OCI-LY7 (cell line): ENCODE results near the gene PIK3AP1. TPM values are rescaled to one million over a fixed set of nuclear protein-coding genes. Genes with fewer than 3 reads are reported as not detected.
A peak's percentile ranks its signal among the peaks of the same experiment; 100 is the strongest.

Experiments used
- BruUV-seq: library from RNA; stranded (reverse); fragments of 400-500 nt; replicated peaks from 2 replicates; lab custom pipeline; 2021; lab: Mats Ljungman, UMichigan
- CTCF ChIA-PET: fragments of 300-600 bp; sonication (Branson Sonifier 250); formaldehyde crosslinking; loops from one replicate; lab custom pipeline; 2022; ENCODE audit warnings: antibody characterized with exemption; ENCODE audit not compliant: unreplicated experiment; lab: Charles Lee
- POLR2A ChIA-PET: fragments of 300-600 bp; sonication (Branson Sonifier 250); formaldehyde crosslinking; loops from one replicate; lab custom pipeline; 2022; ENCODE audit warnings: antibody characterized with exemption; lab: Charles Lee
- DNase-seq: peaks from one replicate; pipeline ENCODE4 v3.0.0-alpha.2; 2015; ENCODE audit warnings: low spot score
- H2AFZ ChIP-seq: fragments of 200-600 bp; sonication (generic), shearing (Covaris generic); 2 replicates; pipeline ENCODE4 v1.6.1; 2014; ENCODE audit warnings: mild to moderate bottlenecking, antibody characterized with exemption, low read length, moderate library complexity
- H3K27ac ChIP-seq: fragments of 200-600 bp; sonication (generic); 2 replicates; pipeline ENCODE4 v1.5.1; 2014; ENCODE audit warnings: mixed run types, low read depth, mild to moderate bottlenecking, moderate library complexity, low read length, inconsistent platforms; ENCODE audit not compliant: poor library complexity, severe bottlenecking
- H3K36me3 ChIP-seq: fragments of 200-600 bp; sonication (generic); 2 replicates; pipeline ENCODE4 v1.6.1; 2014; ENCODE audit warnings: mild to moderate bottlenecking, antibody characterized with exemption, low read length, moderate library complexity, mixed read lengths; ENCODE audit not compliant: insufficient read depth
- H3K4me1 ChIP-seq: fragments of 200-600 bp; sonication (generic); 2 replicates; pipeline ENCODE4 v1.5.1; 2014; ENCODE audit warnings: mild to moderate bottlenecking, low read length; ENCODE audit not compliant: insufficient read depth, poor library complexity, severe bottlenecking
- H3K4me2 ChIP-seq: fragments of 200-600 bp; sonication (generic); 2 replicates; pipeline ENCODE4 v1.6.1; 2014; ENCODE audit warnings: mild to moderate bottlenecking, low read length
- H3K4me3 ChIP-seq: fragments of 200-600 bp; sonication (generic); 2 replicates; pipeline ENCODE4 v1.5.1; 2014; ENCODE audit warnings: mild to moderate bottlenecking, low read depth, low read length; ENCODE audit not compliant: poor library complexity, severe bottlenecking
- H3K79me2 ChIP-seq: fragments of 200-600 bp; sonication (generic); 2 replicates; pipeline ENCODE4 v1.6.1; 2016; ENCODE audit warnings: low read depth, mild to moderate bottlenecking, low read length, moderate library complexity, mixed read lengths; ENCODE audit not compliant: insufficient read depth
- H3K9me2 ChIP-seq: fragments of 200-600 bp; sonication (generic); 2 replicates; pipeline ENCODE4 v1.6.1; 2016; ENCODE audit warnings: mild to moderate bottlenecking, low read length, mixed read lengths; ENCODE audit not compliant: insufficient read depth
- H3K9me3 ChIP-seq: fragments of 200-600 bp; sonication (generic); 2 replicates; pipeline ENCODE4 v1.6.1; 2014; ENCODE audit warnings: mild to moderate bottlenecking, mixed run types, low read length, mixed read lengths
- H4K20me1 ChIP-seq: fragments of 200-600 bp; sonication (generic); 2 replicates; pipeline ENCODE4 v1.6.1; 2014; ENCODE audit warnings: mild to moderate bottlenecking, antibody characterized with exemption, low read length, moderate library complexity, mixed read lengths; ENCODE audit not compliant: insufficient read depth
- CTCF ChIP-seq: fragments of 200-600 bp; sonication (generic); conservative IDR thresholded peaks from 2 replicates; pipeline ENCODE4 v1.5.1; 2014; ENCODE audit warnings: mild to moderate bottlenecking, antibody characterized with exemption, low read length, moderate library complexity, mixed read lengths
- EZH2phosphoT487 ChIP-seq: fragments of 200-600 bp; sonication (generic); IDR thresholded peaks from 2 replicates; pipeline ENCODE4 v1.6.1; 2018; ENCODE audit warnings: low read depth, borderline replicate concordance, mild to moderate bottlenecking, mixed run types, antibody characterized with exemption, low read length, moderate library complexity, mixed read lengths
- intact Hi-C: fragments of 100-400 bp; cut with micrococcal nuclease; formaldehyde crosslinking; loops from one replicate; pipeline ENCODE4 v1.10.0; 2022; ENCODE audit not compliant: unreplicated experiment
- total RNA-seq, 2 experiments: library from RNA; depleted of rRNA in 1 of 2; stranded (reverse); fragments of >200 nt in 1 of 2; shearing (Covaris generic) in 1 of 2; gene quantifications; 2 replicates each; pipeline ENCODE4 v1.2.3, GENCODE V29; 2014 to 2022

The PIK3AP1 gene
- total RNA-seq, 2 experiments from 2014 or later = 132 to 140 TPM

- POLR2A ChIA-PET = no interaction called here
- H3K79me2 ChIP-seq = peaks cover 99% of the 10 kb centered on the region
- no TSS peak for BruUV-seq
- peaks cover 80% of the 10 kb centered on the region for H3K36me3 ChIP-seq
- CTCF ChIA-PET = no interaction called here
- no peak overlapping the region for H3K4me3 ChIP-seq
- no peak overlapping the region for H3K27ac ChIP-seq
- H3K4me1 ChIP-seq = peaks cover 54% of the 10 kb centered on the region
- no peaks in the 10 kb centered on the region for H3K9me2 ChIP-seq
- DNase-seq = no peak
- intact Hi-C loops = no loop called here
- H3K9me3 ChIP-seq = no peaks in the 10 kb centered on the region
- TF ChIP-seq CTCF = no peak
- TF ChIP-seq EZH2phosphoT487 = no peak
- H2AFZ ChIP-seq = no peak overlapping the region
- H4K20me1 ChIP-seq = peaks cover 19% of the 10 kb centered on the region
- peak overlapping the region; percentile 37 for H3K4me2 ChIP-seq
Measured at GRCh38 chr10:96714746-96715255, 5.5 kb downstream of the PIK3AP1 start.

- TF ChIP-seq EZH2phosphoT487 (no peak), CTCF (no peak)
- peaks cover 82% of the 10 kb centered on the region for H3K36me3 ChIP-seq
- H3K9me3 ChIP-seq = no peaks in the 10 kb centered on the region
- H3K4me3 ChIP-seq = no peak overlapping the region
- CTCF ChIA-PET = interaction anchor here (0.7 kb wide), 1 partner anchor 391 kb away, joined by 3 read pairs; no protein-coding TSS in a partner anchor
- peak overlapping the region; percentile 37; the same call in 1 of the 2 replicates for H3K4me2 ChIP-seq
- H3K9me2 ChIP-seq = no peaks in the 10 kb centered on the region
- peaks cover 59% of the 10 kb centered on the region for H3K4me1 ChIP-seq
- no peak for DNase-seq
- intact Hi-C loops = no loop called here
- peaks cover 19% of the 10 kb centered on the region for H4K20me1 ChIP-seq
- POLR2A ChIA-PET = interaction anchor here (0.6 to 1.8 kb wide), 4 partner anchors 12 to 20 kb away, joined by 4 to 10 read pairs (median 8); no protein-coding TSS in a partner anchor
- H3K79me2 ChIP-seq = peaks cover 99% of the 10 kb centered on the region
- H3K27ac ChIP-seq = no peak overlapping the region
- H2AFZ ChIP-seq = no peak overlapping the region
- no TSS peak for BruUV-seq
Measured at GRCh38 chr10:96714031-96714590, 6.2 kb downstream of the PIK3AP1 start.
